ENCODE data around the gene PTPRG.

The PTPRG gene

DNA sequence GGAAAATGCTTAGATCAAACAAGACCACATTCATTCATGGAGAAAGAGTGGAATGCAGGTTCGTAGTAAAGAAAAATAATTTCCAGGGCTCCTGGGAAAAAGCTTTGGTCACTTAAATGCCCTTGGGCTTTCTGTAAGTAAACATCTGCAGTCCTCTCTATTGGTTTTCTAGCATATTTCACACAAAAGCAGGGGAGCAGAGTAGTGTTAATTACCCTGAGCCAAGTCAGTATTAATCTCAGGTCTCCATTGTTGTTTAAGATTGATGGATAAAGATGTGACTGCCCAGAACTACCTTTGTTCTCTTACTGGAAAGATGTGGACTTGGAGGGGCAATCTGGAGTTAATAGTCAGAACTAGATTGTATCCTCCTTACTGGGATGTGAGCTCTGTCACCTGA is 242.6 kb downstream of the PTPRG start:
- Mint-ChIP-seq H3K36me3 (ENCODE audit: low read depth) (peaks cover 22% of the 10 kb centered on the region), H3K27ac (no peak overlapping the region), H3K27me3 (ENCODE audit: low read depth, poor library complexity) (no peaks in the 10 kb centered on the region), H3K9me3 (no peaks in the 10 kb centered on the region), H3K4me1 (peaks cover 58% of the 10 kb centered on the region), H3K4me3 (no peak overlapping the region)
- no peak for DNase-seq
- TF ChIP-seq, protein P1, sequence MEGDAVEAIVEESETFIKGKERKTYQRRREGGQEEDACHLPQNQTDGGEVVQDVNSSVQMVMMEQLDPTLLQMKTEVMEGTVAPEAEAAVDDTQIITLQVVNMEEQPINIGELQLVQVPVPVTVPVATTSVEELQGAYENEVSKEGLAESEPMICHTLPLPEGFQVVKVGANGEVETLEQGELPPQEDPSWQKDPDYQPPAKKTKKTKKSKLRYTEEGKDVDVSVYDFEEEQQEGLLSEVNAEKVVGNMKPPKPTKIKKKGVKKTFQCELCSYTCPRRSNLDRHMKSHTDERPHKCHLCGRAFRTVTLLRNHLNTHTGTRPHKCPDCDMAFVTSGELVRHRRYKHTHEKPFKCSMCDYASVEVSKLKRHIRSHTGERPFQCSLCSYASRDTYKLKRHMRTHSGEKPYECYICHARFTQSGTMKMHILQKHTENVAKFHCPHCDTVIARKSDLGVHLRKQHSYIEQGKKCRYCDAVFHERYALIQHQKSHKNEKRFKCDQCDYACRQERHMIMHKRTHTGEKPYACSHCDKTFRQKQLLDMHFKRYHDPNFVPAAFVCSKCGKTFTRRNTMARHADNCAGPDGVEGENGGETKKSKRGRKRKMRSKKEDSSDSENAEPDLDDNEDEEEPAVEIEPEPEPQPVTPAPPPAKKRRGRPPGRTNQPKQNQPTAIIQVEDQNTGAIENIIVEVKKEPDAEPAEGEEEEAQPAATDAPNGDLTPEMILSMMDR (IDR thresholded peaks at IDR 0.05) = no peak

DNA sequence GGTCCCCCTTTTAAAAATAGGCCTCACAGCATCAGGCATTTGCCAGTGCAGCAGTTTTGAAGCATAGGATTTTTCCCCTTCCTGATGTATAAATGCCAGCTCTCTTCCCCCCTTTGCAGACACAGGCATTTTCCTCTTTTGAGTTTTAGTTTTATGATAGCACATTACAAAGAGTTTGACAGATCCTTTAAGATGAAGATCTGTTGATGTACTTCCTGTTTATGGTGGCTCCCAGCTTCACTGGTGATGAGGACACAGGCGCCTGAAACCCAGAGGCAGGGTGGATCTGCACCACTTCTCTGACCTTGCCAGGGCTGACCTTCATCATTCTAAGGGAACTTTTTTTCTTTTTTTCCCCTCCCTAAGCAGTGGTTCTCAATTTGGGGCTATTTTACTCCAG is 243.4 kb downstream of the PTPRG start:
- no peak for DNase-seq
- TF ChIP-seq, protein P1 (IDR thresholded peaks at IDR 0.05) = no peak
- Mint-ChIP-seq H3K27ac (peak overlapping the region; percentile 97), H3K36me3 (ENCODE audit: low read depth) (peaks cover 17% of the 10 kb centered on the region), H3K4me3 (no peak overlapping the region), H3K27me3 (ENCODE audit: low read depth, poor library complexity) (no peaks in the 10 kb centered on the region), H3K9me3 (no peaks in the 10 kb centered on the region), H3K4me1 (peaks cover 64% of the 10 kb centered on the region)

DNA sequence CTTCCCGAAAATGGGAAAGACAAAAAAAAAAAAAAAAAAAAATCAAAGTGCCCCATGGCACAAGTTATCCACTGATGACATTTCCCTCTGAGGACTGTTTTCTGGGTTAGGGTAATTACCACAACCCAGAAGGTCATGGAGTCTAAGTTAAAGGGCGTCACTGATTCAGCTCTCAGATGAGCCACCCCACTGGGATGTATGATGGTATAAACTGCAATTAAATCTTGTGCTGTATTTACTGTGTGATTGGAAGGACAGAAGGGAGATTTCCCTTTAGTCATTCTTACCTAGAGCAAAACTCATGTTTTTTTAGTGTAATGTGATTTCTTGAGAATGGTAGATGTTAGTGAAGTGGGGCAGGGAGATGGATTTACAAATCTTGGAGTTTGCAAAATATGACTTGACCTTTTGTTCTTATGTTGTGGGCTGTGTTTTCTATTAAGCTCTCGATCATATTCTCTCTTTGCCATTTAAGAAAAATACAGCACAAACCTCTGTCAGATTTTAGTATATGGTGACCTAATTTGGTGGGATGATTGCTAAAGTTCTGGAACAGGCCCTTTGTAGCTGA is 244.2 kb downstream of the PTPRG start:
- Mint-ChIP-seq H3K27me3 (ENCODE audit: low read depth, poor library complexity) (no peaks in the 10 kb centered on the region), H3K4me3 (no peak overlapping the region), H3K36me3 (ENCODE audit: low read depth) (peaks cover 9% of the 10 kb centered on the region), H3K27ac (peak overlapping the region; percentile 20), H3K4me1 (peaks cover 70% of the 10 kb centered on the region), H3K9me3 (no peaks in the 10 kb centered on the region)
- DNase-seq = no peak
- TF ChIP-seq, protein P1 (IDR thresholded peaks at IDR 0.05) = no peak

DNA sequence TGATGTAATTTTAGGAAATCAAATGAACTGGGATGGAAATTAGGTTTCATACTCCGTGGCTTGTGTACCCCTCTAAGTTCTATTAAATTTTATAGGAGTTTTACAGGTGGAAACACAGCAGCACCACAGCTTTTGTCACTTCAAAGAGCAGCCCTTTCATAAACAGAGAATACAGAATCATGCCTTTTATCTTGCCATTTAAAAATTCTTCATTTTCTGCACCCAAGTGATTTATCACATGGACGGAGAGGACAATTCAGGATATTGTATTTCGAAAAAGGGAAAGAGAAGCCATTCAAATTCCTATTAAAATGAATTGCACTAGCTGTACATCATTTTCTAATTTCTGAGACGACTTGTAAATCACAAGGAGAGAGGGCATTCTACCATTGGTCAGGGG is 245.4 kb downstream of the PTPRG start:
- DNase-seq = no peak
- no peaks in the 10 kb centered on the region for H3K36me3 Mint-ChIP-seq (ENCODE audit: low read depth)
- no peak overlapping the region for H3K27ac Mint-ChIP-seq
- peaks cover 70% of the 10 kb centered on the region for H3K4me1 Mint-ChIP-seq
- no peaks in the 10 kb centered on the region for H3K9me3 Mint-ChIP-seq
- TF ChIP-seq, protein P1 (IDR thresholded peaks at IDR 0.05) = no peak
- H3K27me3 Mint-ChIP-seq (ENCODE audit: low read depth, poor library complexity) = no peaks in the 10 kb centered on the region
- no peak overlapping the region for H3K4me3 Mint-ChIP-seq

DNA sequence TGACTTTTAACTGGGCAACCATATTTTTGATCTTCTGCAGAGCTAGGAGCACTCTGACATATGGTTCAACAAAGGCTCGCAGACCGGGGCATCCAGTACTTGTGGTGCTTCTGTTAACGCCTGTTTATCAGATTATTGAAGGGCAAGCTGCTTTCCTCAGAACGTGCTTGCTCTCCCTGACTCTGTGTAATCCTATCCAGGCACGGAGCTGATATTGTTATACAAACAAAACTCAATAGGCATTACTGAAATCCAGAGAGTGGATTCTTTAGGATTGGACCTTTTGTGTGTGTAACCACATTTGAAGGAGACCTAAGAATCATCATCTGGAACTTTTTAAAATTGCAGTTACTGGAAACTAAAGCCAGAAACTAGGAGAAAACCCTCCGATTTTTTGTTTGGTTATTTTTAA is 246.5 kb downstream of the PTPRG start:
- Mint-ChIP-seq H3K4me3 (peak overlapping the region; percentile 73), H3K27me3 (ENCODE audit: low read depth, poor library complexity) (no peaks in the 10 kb centered on the region), H3K36me3 (ENCODE audit: low read depth) (no peaks in the 10 kb centered on the region), H3K9me3 (no peaks in the 10 kb centered on the region), H3K27ac (peak overlapping the region; percentile 71), H3K4me1 (peaks cover 70% of the 10 kb centered on the region)
- TF ChIP-seq, protein P1 (IDR thresholded peaks at IDR 0.05) = no peak
- no peak for DNase-seq

DNA sequence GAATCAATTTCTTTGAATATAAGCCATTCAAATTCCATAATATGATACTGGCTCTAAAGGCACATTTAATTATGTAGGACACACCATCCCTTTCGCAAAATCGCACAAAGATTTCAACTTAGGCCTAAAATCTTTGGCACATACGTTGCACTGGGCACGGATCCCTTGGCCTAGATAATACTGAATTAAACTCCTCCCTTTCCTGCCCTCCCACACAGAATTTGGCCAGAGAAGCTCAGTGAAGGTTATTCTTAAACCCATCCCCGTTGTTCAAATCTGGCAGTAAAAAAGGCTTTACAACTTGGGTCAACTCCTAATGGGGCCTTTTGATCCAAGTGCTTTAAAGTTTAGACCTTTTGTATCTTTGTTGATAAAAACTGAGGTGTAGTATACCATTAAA is 247.2 kb downstream of the PTPRG start:
- Mint-ChIP-seq H3K9me3 (no peaks in the 10 kb centered on the region), H3K4me3 (no peak overlapping the region), H3K27ac (peak overlapping the region; percentile 71), H3K36me3 (ENCODE audit: low read depth) (no peaks in the 10 kb centered on the region), H3K27me3 (ENCODE audit: low read depth, poor library complexity) (no peaks in the 10 kb centered on the region), H3K4me1 (peaks cover 66% of the 10 kb centered on the region)
- DNase-seq = no peak
- TF ChIP-seq, protein P1 (IDR thresholded peaks at IDR 0.05) = no peak

Measured in nephron progenitor cell (in vitro differentiated cells).